K562 (cell line): ENCODE data around the gene YES1. TPM values are rescaled to one million over a fixed set of nuclear protein-coding genes. Genes with fewer than 3 reads are reported as not detected.
A peak's percentile ranks its signal among the peaks of the same experiment; 100 is the strongest.

ENCODE experiments used
- ATF7 ChIP-seq: fragments of 450-650 bp; IDR thresholded peaks from 2 replicates; pipeline ENCODE4 v1.7.1; 2014; ENCODE audit warnings: mild to moderate bottlenecking, moderate library complexity
- DMBX1 ChIP-seq: fragments of 250-450 bp; sonication (Bioruptor Pico); IDR thresholded peaks from 2 replicates; pipeline ENCODE4 v1.8.0; 2022; ENCODE audit warnings: inconsistent platforms, mild to moderate bottlenecking, moderate library complexity, borderline replicate concordance
- E2F3 ChIP-seq: fragments of 250-450 bp; sonication (Bioruptor Pico); IDR thresholded peaks from 2 replicates; pipeline ENCODE4 v1.4.0; 2020; ENCODE audit warnings: mild to moderate bottlenecking
- EGR1 ChIP-seq: fragments of 450-650 bp; conservative IDR thresholded peaks from 2 replicates; pipeline ENCODE4 v1.6.1; 2017; ENCODE audit warnings: mild to moderate bottlenecking
- ETV5 ChIP-seq: sonication (generic); formaldehyde crosslinking; IDR thresholded peaks from 2 replicates; pipeline ENCODE4 v1.4.0; 2020; ENCODE audit warnings: low read depth, mild to moderate bottlenecking, missing genetic modification reagents
- HIVEP1 ChIP-seq: fragments of 250-450 bp; sonication (Bioruptor Pico); IDR thresholded peaks from 2 replicates; pipeline ENCODE4 v1.4.0; 2020; ENCODE audit warnings: mild to moderate bottlenecking
- NCOA2 ChIP-seq, 2 experiments: fragments of 450-650 bp; IDR thresholded peaks; 2 replicates each; pipeline ENCODE4 v1.6.1; 2018; ENCODE audit warnings: mild to moderate bottlenecking in 2 of 2, moderate library complexity in 1 of 2; ENCODE audit not compliant: partially characterized antibody in 2 of 2
- NCOA6 ChIP-seq: fragments of 450-650 bp; IDR thresholded peaks from 2 replicates; pipeline ENCODE4 v1.6.1; 2017; ENCODE audit warnings: mild to moderate bottlenecking
- NR1H2 ChIP-seq: sonication (generic); formaldehyde crosslinking; IDR thresholded peaks from 2 replicates; pipeline ENCODE4 v1.4.0; 2020; ENCODE audit warnings: mild to moderate bottlenecking, missing genetic modification reagents
- PHB ChIP-seq: fragments of 250-450 bp; sonication (Bioruptor Pico); IDR thresholded peaks from 2 replicates; pipeline ENCODE4 v1.5.0; 2021
- SRSF1 ChIP-seq: fragments of 200-400 bp; formaldehyde crosslinking; IDR thresholded peaks from 2 replicates; pipeline ENCODE4 v1.6.1; 2017; ENCODE audit warnings: mild to moderate bottlenecking, low read depth, low read length, moderate library complexity
- TAF1 ChIP-seq: IDR thresholded peaks from 2 replicates; pipeline ENCODE4 v1.6.1; 2011; ENCODE audit warnings: mild to moderate bottlenecking, low read length, moderate library complexity; ENCODE audit not compliant: insufficient read depth, control insufficient read depth, severe bottlenecking; ENCODE audit errors: extremely low read depth
- U2AF1 ChIP-seq: fragments of 200-400 bp; formaldehyde crosslinking; optimal IDR thresholded peaks from 2 replicates; pipeline ENCODE3; 2017; ENCODE audit warnings: mild to moderate bottlenecking, low read depth, low read length, moderate library complexity
- ZFP30 ChIP-seq: fragments of 250-450 bp; sonication (Bioruptor Pico); IDR thresholded peaks from 2 replicates; pipeline ENCODE4 v1.8.0; 2022; ENCODE audit warnings: moderate library complexity, mild to moderate bottlenecking, inconsistent platforms, borderline replicate concordance
- ZNF121 ChIP-seq: sonication (generic); formaldehyde crosslinking; conservative IDR thresholded peaks from 2 replicates; pipeline ENCODE4 v1.8.0; 2022; ENCODE audit warnings: missing genetic modification reagents
- polyA plus RNA-seq, 8 experiments: library from polyadenylated mRNA; depleted of rRNA in 4 of 8; stranded (reverse) in 5 of 8; unstranded in 3 of 8; fragments of >200 nt; fragmentation: Nextera tagmentation in 2 of 8; fragmentation: Illumina TruSeq in 1 of 8; extraction: Ambion mirVana in 2 of 8; extraction: Trizol in 1 of 8; gene quantifications; 2 replicates each; pipeline versions ENCODE4 v1.2.1 to v1.2.3, GENCODE V29; 2011 to 2014; ENCODE audit warnings: inconsistent platforms in 1 of 8, missing spikeins in 1 of 8
- total RNA-seq, 7 experiments: library from RNA; depleted of rRNA in 6 of 7; stranded (reverse); fragments of >200 nt in 6 of 7; fragmentation: Illumina TruSeq in 2 of 7; extraction: Trizol in 2 of 7; gene quantifications; 2 replicates each; pipeline versions ENCODE4 v1.2.1 to v1.2.3, GENCODE V29; 2011 to 2021; ENCODE audit warnings: low replicate concordance in 1 of 7
- TF ChIP-seq, protein P1 (sequence below): fragments of 200-800 bp; sonication (Bioruptor generic); IDR thresholded peaks from 2 replicates; pipeline ENCODE4 v1.6.1; 2017; ENCODE audit warnings: missing genetic modification characterization, missing compliant biosample characterization
- TF ChIP-seq, protein P2 (sequence below): fragments of 250-450 bp; sonication (Bioruptor Pico); IDR thresholded peaks from 2 replicates; pipeline ENCODE4 v1.8.0; 2022; ENCODE audit warnings: moderate library complexity, mild to moderate bottlenecking, inconsistent platforms

YES1 gene
- total and polyA plus RNA-seq, 9 of the 15 experiments (the other 6 are each of a cell fraction or from before 2014, with no cell fraction given), result 37.2 to 115 (median 77.7) TPM

DNA sequence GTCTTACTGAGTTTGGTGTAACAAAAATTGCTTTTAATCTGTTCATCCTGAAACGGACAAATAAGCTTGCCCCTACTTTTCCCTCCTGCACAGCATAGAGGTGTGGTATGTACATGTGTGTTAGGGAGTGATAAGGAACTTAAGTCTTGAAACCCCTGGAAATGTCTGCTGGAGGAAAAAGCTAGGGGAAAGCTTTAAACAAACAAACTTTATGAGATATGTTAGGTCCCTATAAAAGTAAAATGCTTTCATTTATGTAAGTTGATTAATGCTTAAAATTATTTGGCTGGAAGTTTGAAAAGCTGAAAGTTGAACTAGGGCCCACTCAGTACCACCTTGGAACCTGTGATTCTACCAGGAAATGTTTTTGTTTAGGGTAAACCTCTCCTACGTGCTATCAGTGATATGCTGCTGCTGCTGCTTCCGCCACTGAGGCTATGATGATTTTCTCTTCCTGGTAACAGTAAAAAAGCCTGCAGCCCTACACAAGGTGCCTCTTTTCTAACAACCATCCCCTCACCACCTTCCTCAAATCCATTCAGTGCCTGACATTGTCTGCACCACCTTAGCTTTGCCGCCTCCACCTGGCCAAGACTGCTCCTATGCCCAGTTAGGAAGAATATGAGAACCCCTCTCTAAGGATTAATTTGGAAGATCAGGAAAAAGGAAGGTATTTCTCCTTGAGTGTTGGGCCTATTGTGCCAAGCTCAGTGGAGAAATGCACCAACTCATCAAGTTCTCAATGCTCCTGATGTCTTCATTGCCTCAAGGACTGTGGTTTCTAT, 2.5 kb upstream of the YES1 start (continued):
- TF ChIP-seq ZFP30 (CRISPR knock-in tag) (no peak), DMBX1 (CRISPR knock-in tag) (peak; percentile 88), E2F3 (CRISPR knock-in tag) (no peak), NR1H2 (CRISPR knock-in tag) (no peak), PHB (CRISPR knock-in tag) (no peak), NCOA2 (IDR thresholded peaks at IDR 0.05; ENCODE audit: partially characterized antibody in 2 of 2) (no peak), NCOA6 (no peak), TAF1 (no peak), EGR1 (no peak), ETV5 (CRISPR knock-in tag) (peak; percentile 85), SRSF1 (no peak), HIVEP1 (no peak), ATF7 (0 out of 2 replicates have a peak, but pooled peaks have one; percentile 58), ZNF121 (CRISPR knock-in tag) (no peak), U2AF1 (no peak)
- TF ChIP-seq, protein P1, sequence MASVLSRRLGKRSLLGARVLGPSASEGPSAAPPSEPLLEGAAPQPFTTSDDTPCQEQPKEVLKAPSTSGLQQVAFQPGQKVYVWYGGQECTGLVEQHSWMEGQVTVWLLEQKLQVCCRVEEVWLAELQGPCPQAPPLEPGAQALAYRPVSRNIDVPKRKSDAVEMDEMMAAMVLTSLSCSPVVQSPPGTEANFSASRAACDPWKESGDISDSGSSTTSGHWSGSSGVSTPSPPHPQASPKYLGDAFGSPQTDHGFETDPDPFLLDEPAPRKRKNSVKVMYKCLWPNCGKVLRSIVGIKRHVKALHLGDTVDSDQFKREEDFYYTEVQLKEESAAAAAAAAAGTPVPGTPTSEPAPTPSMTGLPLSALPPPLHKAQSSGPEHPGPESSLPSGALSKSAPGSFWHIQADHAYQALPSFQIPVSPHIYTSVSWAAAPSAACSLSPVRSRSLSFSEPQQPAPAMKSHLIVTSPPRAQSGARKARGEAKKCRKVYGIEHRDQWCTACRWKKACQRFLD (CRISPR knock-in tag), result no peak
- TF ChIP-seq, protein P2, sequence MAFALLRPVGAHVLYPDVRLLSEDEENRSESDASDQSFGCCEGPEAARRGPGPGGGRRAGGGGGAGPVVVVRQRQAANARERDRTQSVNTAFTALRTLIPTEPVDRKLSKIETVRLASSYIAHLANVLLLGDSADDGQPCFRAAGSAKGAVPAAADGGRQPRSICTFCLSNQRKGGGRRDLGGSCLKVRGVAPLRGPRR (CRISPR knock-in tag), result no peak
